Stomach smooth muscle (tissue), 2 donors: ENCODE results near the gene INPP5E.

ENCODE experiments used
- H3K27ac ChIP-seq: one replicate; pipeline ENCODE4 v1.7.0; 2013; ENCODE audit warnings: mild to moderate bottlenecking, low read length, inconsistent platforms
- H3K27me3 ChIP-seq, 2 donors: one replicate each; pipeline ENCODE4 v1.7.0; 2013; ENCODE audit warnings: low read length in 2 of 2; ENCODE audit not compliant: insufficient read depth in 2 of 2, control insufficient read depth in 1 of 2
- H3K36me3 ChIP-seq, 2 donors: one replicate each; pipeline ENCODE4 v1.7.0; 2013; ENCODE audit warnings: low read length in 2 of 2; ENCODE audit not compliant: control insufficient read depth in 2 of 2, insufficient read depth in 2 of 2
- H3K4me1 ChIP-seq: one replicate; pipeline ENCODE4 v1.7.0; 2013; ENCODE audit warnings: low read length; ENCODE audit not compliant: control insufficient read depth, insufficient read depth
- H3K4me3 ChIP-seq, 2 donors: one replicate each; pipeline ENCODE4 v1.7.0; 2013; ENCODE audit warnings: low read length in 2 of 2
- H3K9ac ChIP-seq, 2 donors: one replicate each; pipeline ENCODE4 v1.7.0; 2013; ENCODE audit warnings: low read length in 2 of 2, mild to moderate bottlenecking in 1 of 2
- H3K9me3 ChIP-seq, 2 donors: one replicate each; pipeline ENCODE4 v1.7.0; 2013; ENCODE audit warnings: low read length in 2 of 2; ENCODE audit not compliant: control insufficient read depth in 2 of 2
- donor health status: healthy.
- donor health status: Pancreatic carcinoma.

Gene INPP5E

DNA sequence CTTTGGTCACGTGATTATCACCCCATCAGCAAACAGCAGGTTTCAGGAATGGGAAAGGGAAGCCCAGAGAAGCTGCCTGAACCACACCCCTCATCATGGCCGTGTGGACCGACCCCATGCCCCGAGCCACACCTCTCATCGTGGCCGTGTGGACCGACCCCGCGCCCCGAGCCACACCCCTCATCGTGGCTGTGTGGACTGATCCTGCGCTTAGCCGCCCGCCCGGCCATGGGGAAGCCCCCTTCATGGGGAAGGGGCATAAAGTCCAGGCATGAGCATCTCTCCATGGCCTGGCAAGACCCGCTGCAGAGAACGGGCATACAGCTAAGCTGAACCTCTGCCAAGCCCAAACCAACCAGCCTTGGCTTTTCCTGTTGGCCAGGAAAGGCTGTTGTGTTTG lies 46.1 kb downstream of the INPP5E start:
- Histone ChIP-seq H3K4me3 (no peak overlapping the region), H3K27ac (no peak overlapping the region), H3K27me3 (no peaks in the 10 kb centered on the region), H3K36me3 (peaks cover 43 to 47% of the 10 kb centered on the region in 2 donors), H3K4me1 (peaks cover 5% of the 10 kb centered on the region), H3K9ac (no peak overlapping the region), H3K9me3 (no peaks in the 10 kb centered on the region)

DNA sequence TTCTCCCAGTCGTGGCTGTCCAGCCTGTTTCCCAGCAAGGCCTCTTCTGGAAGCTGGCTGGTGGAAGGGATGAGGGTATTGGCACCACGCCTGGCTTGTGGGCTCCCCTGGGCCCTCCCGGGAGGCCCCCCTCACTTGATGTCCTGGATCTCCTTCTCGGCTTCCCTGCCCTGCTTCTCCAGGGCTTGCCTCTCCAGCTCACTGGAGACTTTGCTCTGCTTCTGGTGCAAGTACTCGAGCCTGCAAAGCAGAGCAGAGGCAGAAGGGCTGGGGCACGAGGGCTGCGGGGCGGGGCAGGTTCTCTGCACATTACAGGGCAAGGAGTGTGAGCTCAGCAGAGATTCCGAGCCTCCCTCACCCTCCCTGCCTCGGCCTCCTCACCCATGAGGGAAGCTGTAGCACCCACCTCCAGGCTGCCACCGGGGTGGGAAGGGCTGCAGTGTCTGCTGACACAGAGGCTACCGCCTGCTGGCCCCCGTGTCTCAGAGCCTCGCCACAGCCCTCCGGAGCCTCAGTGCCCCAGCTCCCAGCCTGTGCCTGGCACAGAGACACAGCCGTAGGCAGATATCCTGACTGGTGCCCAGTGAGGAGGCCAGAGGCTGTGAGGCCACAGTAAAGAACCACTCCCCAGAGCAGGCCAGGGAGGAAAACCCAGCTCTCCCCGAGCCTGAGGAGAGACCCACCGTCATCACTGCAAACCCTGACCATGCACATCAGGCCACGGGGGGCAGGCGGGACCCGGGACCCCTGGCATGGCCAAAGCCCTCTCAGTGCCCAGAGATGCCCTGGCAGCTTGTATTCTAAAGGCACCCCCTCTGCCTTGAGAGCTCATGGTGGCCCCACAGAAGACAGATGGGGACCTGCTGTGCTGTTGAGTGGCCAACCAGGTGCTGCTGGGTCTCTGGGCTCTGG lies 46.9 kb downstream of the INPP5E start:
- H3K27me3 ChIP-seq, result no peaks in the 10 kb centered on the region
- H3K27ac ChIP-seq, result no peak overlapping the region
- no peak overlapping the region for H3K4me3 ChIP-seq
- H3K4me1 ChIP-seq, result no peaks in the 10 kb centered on the region
- no peak overlapping the region for H3K9ac ChIP-seq
- H3K9me3 ChIP-seq, result no peaks in the 10 kb centered on the region
- peaks cover 48 to 50% of the 10 kb centered on the region in 2 donors for H3K36me3 ChIP-seq

DNA sequence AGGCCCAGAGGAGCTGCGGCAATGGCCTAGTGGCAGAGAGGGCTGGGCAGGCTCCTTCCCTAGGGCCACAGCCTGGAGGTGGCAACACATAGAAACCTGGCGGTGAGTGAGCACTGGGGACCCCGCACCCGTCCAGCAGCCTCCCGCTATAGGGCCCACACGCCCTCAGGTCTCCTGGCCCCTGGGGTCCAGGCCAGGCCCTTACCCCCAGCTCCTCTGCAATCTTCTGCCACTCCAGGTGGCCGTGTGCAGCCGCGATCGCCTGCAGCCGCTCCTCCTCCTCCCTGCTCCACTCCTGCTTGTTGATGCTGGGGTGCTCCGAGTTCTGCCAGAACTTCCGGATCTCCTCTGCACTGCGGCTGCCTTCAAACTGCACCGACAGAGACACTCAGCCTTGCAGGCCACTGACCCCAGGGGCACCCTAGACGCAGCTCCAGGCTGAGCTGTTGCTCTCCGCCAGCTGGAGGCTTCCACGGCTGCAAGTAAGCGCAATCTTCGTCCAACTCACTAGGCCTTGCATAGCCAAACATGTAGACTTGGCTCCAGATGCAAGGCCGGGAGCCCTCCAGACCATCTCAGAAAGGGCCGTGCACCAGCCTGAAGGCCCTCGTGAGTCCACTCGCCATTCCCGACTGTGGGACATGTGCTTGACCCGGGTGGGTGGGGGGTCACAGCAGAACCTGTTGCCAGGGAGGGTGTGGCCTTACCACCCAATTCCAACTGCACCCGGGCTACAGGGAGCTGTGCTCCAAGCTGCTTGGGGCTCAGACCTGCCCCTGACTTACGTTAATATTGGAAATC lies 47.7 kb downstream of the INPP5E start:
- Histone ChIP-seq H3K36me3 (peaks cover 54 to 55% of the 10 kb centered on the region in 2 donors), H3K4me1 (no peaks in the 10 kb centered on the region), H3K9ac (no peak overlapping the region), H3K9me3 (no peaks in the 10 kb centered on the region), H3K27ac (no peak overlapping the region), H3K27me3 (no peaks in the 10 kb centered on the region), H3K4me3 (no peak overlapping the region)

DNA sequence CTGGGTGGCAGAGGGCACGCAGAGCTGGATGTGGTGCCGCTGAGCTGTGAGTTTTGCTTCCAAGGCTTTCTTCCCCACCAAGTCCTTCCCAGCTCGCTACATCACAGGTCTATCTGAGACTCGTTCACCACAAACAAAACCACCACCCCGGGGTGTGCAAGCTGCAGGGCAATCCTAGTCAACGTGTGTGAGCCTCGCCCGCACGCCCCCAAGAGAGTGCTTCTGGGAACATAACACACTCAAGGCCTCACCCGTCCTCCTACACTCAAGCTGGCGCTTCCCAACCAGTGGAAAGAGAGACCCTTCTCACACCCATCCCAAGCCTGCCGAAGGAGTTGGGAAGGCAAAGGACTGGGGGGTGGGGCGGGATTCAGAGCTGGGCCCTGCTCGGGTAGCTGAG lies 50.2 kb downstream of the INPP5E start:
- Histone ChIP-seq H3K4me3 (no peak overlapping the region), H3K9ac (no peak overlapping the region), H3K4me1 (no peaks in the 10 kb centered on the region), H3K36me3 (peaks cover 37 to 39% of the 10 kb centered on the region in 2 donors), H3K9me3 (no peaks in the 10 kb centered on the region), H3K27me3 (no peaks in the 10 kb centered on the region), H3K27ac (no peak overlapping the region)

DNA sequence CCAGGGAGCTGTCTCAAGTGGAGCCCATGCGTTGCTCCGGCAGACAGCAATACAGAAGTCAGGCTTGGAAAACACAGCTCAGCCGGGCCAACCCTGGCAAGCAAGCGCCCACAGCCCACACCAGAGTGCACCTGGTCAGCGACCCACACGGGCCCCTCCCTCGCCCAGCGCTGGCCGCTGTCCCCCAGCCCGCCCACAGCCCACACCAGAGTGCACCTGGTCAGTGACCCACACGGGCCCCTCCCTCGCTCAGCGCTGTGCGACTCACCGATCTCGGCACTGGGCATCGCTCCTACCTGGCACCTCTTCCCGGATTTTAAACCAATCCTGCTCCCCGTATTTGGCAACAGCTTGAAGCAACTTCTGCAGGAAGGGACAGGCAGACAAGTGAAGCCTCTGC lies 52.4 kb downstream of the INPP5E start:
- Histone ChIP-seq H3K36me3 (peaks cover 34 to 35% of the 10 kb centered on the region in 2 donors), H3K9ac (no peak overlapping the region), H3K4me1 (no peaks in the 10 kb centered on the region), H3K27ac (no peak overlapping the region), H3K9me3 (no peaks in the 10 kb centered on the region), H3K27me3 (no peaks in the 10 kb centered on the region), H3K4me3 (no peak overlapping the region)

DNA sequence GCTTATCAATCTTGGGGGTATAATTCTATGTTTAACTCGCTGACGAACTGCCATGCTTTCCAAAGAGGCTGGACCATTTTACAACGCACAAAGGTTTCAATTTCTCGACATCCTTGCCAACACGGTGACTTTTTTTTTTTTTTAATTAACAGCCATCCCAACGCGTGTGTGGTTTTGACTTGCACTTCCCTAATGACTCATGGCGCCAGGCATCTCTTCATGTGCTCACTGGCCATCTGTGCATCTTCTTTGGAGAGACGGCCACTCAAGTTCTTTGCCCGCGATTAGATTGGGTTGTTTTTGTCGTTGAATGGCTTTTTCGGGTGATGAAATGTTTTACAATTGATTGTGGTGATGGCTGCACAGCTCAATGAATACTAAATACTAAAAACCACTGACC lies 53.6 kb downstream of the INPP5E start:
- Histone ChIP-seq H3K27me3 (no peaks in the 10 kb centered on the region), H3K4me3 (no peak overlapping the region), H3K9me3 (no peaks in the 10 kb centered on the region), H3K4me1 (no peaks in the 10 kb centered on the region), H3K9ac (no peak overlapping the region), H3K27ac (no peak overlapping the region), H3K36me3 (peaks cover 25 to 32% of the 10 kb centered on the region in 2 donors)

DNA sequence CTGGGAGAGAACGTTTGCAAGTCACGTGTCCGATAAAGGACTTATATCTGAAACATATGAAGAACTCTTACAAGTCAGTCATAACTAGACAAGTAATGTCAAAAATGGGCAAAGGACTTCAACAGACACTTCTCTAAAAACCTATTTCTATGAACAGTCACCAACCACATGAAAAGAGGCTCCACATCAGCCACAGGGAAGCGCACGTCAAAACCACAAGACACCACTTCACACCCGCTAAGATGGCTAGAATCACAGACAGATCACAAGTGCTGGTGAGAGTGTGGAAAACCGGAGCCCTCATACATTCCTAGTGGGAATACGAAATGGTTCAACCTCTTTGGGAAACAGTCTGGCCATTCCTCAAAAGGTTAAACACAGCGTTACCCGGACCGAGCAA lies 54.6 kb downstream of the INPP5E start:
- no peak overlapping the region for H3K27ac ChIP-seq
- no peaks in the 10 kb centered on the region for H3K27me3 ChIP-seq
- H3K9me3 ChIP-seq, result no peaks in the 10 kb centered on the region
- no peak overlapping the region for H3K9ac ChIP-seq
- H3K4me3 ChIP-seq, result no peak overlapping the region
- H3K36me3 ChIP-seq, result peaks cover 25 to 32% of the 10 kb centered on the region in 2 donors
- no peaks in the 10 kb centered on the region for H3K4me1 ChIP-seq

DNA sequence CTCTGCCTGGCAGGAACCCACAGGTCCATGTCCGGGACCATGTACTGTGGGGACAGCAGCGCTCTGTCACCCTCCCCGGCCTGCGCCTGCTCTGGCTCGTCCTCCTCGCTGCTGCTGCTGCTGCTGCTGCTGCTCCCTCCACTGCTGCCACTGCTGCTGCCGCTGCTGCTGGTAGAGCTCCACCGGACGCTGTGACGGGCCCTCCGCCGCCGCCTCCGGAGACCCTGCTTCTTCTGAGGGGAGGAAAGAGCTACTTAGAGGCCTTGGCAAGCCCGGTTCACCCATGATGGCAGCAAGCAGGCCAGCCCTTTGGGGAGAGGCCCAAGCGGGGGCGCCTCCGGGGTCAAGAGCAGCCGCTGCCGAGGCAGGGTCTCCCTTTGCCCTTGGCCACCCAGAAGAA lies 56.2 kb downstream of the INPP5E start:
- Histone ChIP-seq H3K36me3 (peaks cover 23 to 29% of the 10 kb centered on the region in 2 donors), H3K27me3 (no peaks in the 10 kb centered on the region)

DNA sequence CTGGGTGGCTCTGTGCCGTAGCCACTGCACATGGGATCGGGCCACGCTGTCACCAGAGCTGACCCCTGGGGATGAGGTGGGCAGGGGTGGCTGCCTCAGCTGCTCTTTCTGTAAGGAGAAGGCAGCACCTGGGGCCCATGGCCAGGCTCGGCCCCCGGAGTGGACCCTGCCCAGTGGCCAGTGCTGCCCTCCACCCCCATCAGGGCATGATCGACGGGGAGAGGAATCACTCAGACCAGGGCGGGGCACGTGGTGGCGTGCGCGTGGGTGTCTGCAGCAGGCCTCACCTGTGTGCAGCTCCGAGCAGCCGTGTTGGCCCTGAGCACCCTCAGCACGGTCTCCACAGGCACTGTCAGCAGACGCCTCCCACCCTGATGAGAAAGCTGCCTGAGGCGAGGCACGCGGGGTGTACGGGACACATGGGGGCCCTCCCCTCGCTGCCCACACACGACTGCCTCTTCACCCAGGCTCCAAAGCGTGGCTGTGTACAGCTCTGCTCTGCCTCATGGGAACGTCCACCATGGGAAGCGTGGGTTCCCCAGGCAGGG lies 57.6 kb downstream of the INPP5E start:
- no peaks in the 10 kb centered on the region for H3K9me3 ChIP-seq
- H3K4me3 ChIP-seq, result no peak overlapping the region
- no peak overlapping the region for H3K9ac ChIP-seq
- H3K4me1 ChIP-seq, result no peaks in the 10 kb centered on the region
- peaks cover 12 to 19% of the 10 kb centered on the region in 2 donors for H3K36me3 ChIP-seq
- H3K27me3 ChIP-seq, result no peaks in the 10 kb centered on the region
- no peak overlapping the region for H3K27ac ChIP-seq

More for the DNA sequence above, 56.2 kb downstream of the INPP5E start:
- H3K9me3 ChIP-seq, result no peaks in the 10 kb centered on the region
- no peak overlapping the region for H3K9ac ChIP-seq
- no peaks in the 10 kb centered on the region for H3K4me1 ChIP-seq
- no peak overlapping the region for H3K27ac ChIP-seq
- no peak overlapping the region for H3K4me3 ChIP-seq

DNA sequence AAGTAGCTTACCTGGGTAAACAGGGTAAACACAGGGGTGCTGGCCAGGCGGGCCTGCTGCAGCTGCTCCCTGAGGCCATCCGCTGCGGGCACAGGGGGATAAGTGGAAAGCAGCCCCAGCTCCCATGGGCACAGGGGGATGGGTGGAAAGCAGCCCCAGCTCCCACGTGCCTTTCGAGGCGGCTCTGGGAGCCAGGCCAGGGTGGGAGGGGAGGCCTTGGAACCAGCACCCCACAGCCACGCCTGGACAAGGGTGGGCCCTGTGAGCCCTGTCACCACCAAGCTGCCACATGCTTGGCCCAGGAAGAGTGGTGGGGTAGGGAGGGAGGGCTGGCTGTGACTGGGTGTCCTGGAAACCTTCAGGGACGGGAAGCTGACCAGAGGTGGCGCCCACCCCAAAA lies 58.3 kb downstream of the INPP5E start:
- peaks cover 10 to 19% of the 10 kb centered on the region in 2 donors for H3K36me3 ChIP-seq
- no peak overlapping the region for H3K27ac ChIP-seq
- no peaks in the 10 kb centered on the region for H3K4me1 ChIP-seq
- no peaks in the 10 kb centered on the region for H3K9me3 ChIP-seq
- no peak overlapping the region for H3K4me3 ChIP-seq
- H3K9ac ChIP-seq, result no peak overlapping the region
- H3K27me3 ChIP-seq, result no peaks in the 10 kb centered on the region
